Measurements from ENCODE around the gene MAP2K1. TPM values are rescaled to one million over a fixed set of nuclear protein-coding genes. Genes with fewer than 3 reads are reported as not detected.
"Not testable (repeated sequence)": the region's sequence is repeated elsewhere in the genome, so short reads cannot be mapped to it uniquely, and the experiment has no call there.

Gene MAP2K1
- total RNA-seq, 1 donor from 2014 or later, result 23.6 TPM

- intact Hi-C loops (cut with DNase I), result no loop called here
These were observed 2.6 kb downstream of the MAP2K1 start for GRCh38 chr15:66389098-66389858.

GRCh38 chr15:66389859-66390381 lies 3.2 kb downstream of the MAP2K1 start:
- DNase-seq (ENCODE audit: extremely low spot score in 2 of 2), result no peak
- Histone ChIP-seq H3K36me3 (no peaks in the 10 kb centered on the region), H3K9me3 (no peaks in the 10 kb centered on the region), H3K4me1 (peaks cover 61% of the 10 kb centered on the region), H3K4me3 (no peak overlapping the region), H3K27ac (no peak overlapping the region), H3K27me3 (no peaks in the 10 kb centered on the region)
- intact Hi-C loops (cut with DNase I), result no loop called here
- no peak for TF ChIP-seq POLR2AphosphoS5 (IDR thresholded peaks at IDR 0.05; ENCODE audit: insufficient read depth in 1 of 2, low read depth in 1 of 2)
- no peak for TF ChIP-seq POLR2A (IDR thresholded peaks at IDR 0.05)
- TF ChIP-seq CTCF (IDR thresholded peaks at IDR 0.05), result no peak

More at GRCh38 chr15:66389098-66389858, 2.6 kb downstream of the MAP2K1 start:
- Histone ChIP-seq H3K4me3 (no peak overlapping the region), H3K4me1 (peaks cover 54% of the 10 kb centered on the region), H3K27ac (no peak overlapping the region), H3K9me3 (no peaks in the 10 kb centered on the region), H3K27me3 (no peaks in the 10 kb centered on the region), H3K36me3 (no peaks in the 10 kb centered on the region)
- TF ChIP-seq POLR2A (IDR thresholded peaks at IDR 0.05) (no peak), POLR2AphosphoS5 (IDR thresholded peaks at IDR 0.05; ENCODE audit: insufficient read depth in 1 of 2, low read depth in 1 of 2) (no peak), CTCF (IDR thresholded peaks at IDR 0.05) (no peak)
- no peak for DNase-seq (ENCODE audit: extremely low spot score in 2 of 2)

GRCh38 chr15:66390678-66391077 lies 4.0 kb downstream of the MAP2K1 start:
- Histone ChIP-seq H3K4me1 (peaks cover 55% of the 10 kb centered on the region), H3K4me3 (no peak overlapping the region), H3K27me3 (no peaks in the 10 kb centered on the region), H3K36me3 (no peaks in the 10 kb centered on the region), H3K27ac (no peak overlapping the region), H3K9me3 (no peaks in the 10 kb centered on the region)
- TF ChIP-seq POLR2A (IDR thresholded peaks at IDR 0.05), result no peak
- no peak for TF ChIP-seq POLR2AphosphoS5 (IDR thresholded peaks at IDR 0.05; ENCODE audit: insufficient read depth in 1 of 2, low read depth in 1 of 2)
- no peak for TF ChIP-seq CTCF (IDR thresholded peaks at IDR 0.05)
- DNase-seq (ENCODE audit: extremely low spot score in 2 of 2), result no peak
- intact Hi-C loops (cut with DNase I), result no loop called here

GRCh38 chr15:66393037-66393436 lies 6.3 kb downstream of the MAP2K1 start:
- peaks cover 45% of the 10 kb centered on the region for H3K4me1 ChIP-seq
- H3K27ac ChIP-seq; H3K4me3 ChIP-seq; H3K9me3 ChIP-seq; H3K27me3 ChIP-seq; H3K36me3 ChIP-seq; DNase-seq (ENCODE audit: extremely low spot score in 2 of 2); intact Hi-C loops (cut with DNase I): not testable (repeated sequence)

- Histone ChIP-seq H3K4me1 (peaks cover 32% of the 10 kb centered on the region), H3K27me3 (no peaks in the 10 kb centered on the region), H3K27ac (no peak overlapping the region), H3K36me3 (no peaks in the 10 kb centered on the region), H3K4me3 (no peak overlapping the region), H3K9me3 (no peaks in the 10 kb centered on the region)
- TF ChIP-seq POLR2AphosphoS5 (IDR thresholded peaks at IDR 0.05; ENCODE audit: insufficient read depth in 1 of 2, low read depth in 1 of 2), result no peak
- no peak for TF ChIP-seq POLR2A (IDR thresholded peaks at IDR 0.05)
- TF ChIP-seq CTCF (IDR thresholded peaks at IDR 0.05), result no peak
- intact Hi-C loops (cut with DNase I), result no loop called here
- no peak for DNase-seq (ENCODE audit: extremely low spot score in 2 of 2)
These were observed 7.8 kb downstream of the MAP2K1 start for GRCh38 chr15:66394472-66394871.
